SK-N-SH (cell line): ENCODE results near the gene PPP3R1.

Source experiments
- CTCF ChIP-seq: fragments of 200-600 bp; sonication (generic); IDR thresholded peaks from 2 replicates; pipeline ENCODE4 v1.6.1; 2017; ENCODE audit warnings: antibody characterized with exemption, mild to moderate bottlenecking, moderate library complexity
- ELF1 ChIP-seq: IDR thresholded peaks from 2 replicates; pipeline ENCODE4 v1.4.0; 2012
- NFIC ChIP-seq: IDR thresholded peaks from 2 replicates; pipeline ENCODE4 v1.4.0; 2012; ENCODE audit warnings: borderline replicate concordance
- SMC3 ChIP-seq: IDR thresholded peaks from 2 replicates; pipeline ENCODE4 v1.6.1; 2012; ENCODE audit warnings: low read depth, low read length, improper control_type of control experiment
- TAF1 ChIP-seq: IDR thresholded peaks from 2 replicates; pipeline ENCODE4 v1.6.1; 2012; ENCODE audit warnings: low read depth, mild to moderate bottlenecking, low read length, moderate library complexity, borderline replicate concordance
- TCF12 ChIP-seq: IDR thresholded peaks from 2 replicates; pipeline ENCODE4 v1.4.0; 2012
- TEAD4 ChIP-seq: IDR thresholded peaks from 2 replicates; pipeline ENCODE4 v1.4.0; 2012; ENCODE audit warnings: mild to moderate bottlenecking, borderline replicate concordance; ENCODE audit not compliant: insufficient read depth
- TF ChIP-seq, protein P1 (sequence below): IDR thresholded peaks from 2 replicates; pipeline ENCODE4; 2012

GRCh38 chr2:68188831-68189230 is 63.5 kb downstream of the PPP3R1 start:
- TF ChIP-seq TAF1: no peak
- no peak for TF ChIP-seq TEAD4
- TF ChIP-seq CTCF: no peak
- TF ChIP-seq ELF1: no peak
- no peak for TF ChIP-seq TCF12
- TF ChIP-seq, protein P1, sequence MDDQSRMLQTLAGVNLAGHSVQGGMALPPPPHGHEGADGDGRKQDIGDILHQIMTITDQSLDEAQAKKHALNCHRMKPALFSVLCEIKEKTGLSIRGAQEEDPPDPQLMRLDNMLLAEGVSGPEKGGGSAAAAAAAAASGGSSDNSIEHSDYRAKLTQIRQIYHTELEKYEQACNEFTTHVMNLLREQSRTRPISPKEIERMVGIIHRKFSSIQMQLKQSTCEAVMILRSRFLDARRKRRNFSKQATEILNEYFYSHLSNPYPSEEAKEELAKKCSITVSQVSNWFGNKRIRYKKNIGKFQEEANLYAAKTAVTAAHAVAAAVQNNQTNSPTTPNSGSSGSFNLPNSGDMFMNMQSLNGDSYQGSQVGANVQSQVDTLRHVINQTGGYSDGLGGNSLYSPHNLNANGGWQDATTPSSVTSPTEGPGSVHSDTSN: no peak
- TF ChIP-seq SMC3: no peak
- no peak for TF ChIP-seq NFIC
